Measurements from ENCODE around the gene HDDC2. TPM values are rescaled to one million over a fixed set of nuclear protein-coding genes. Genes with fewer than 3 reads are reported as not detected.

The HDDC2 gene
- 10 to 100 TPM; 58.9 to 89.5 (median 78.9) TPM for total RNA-seq

GRCh38 chr6:125301435-125302391 is at the start of gene HDDC2:
TSS of gene HDDC2 (minus strand) at chr6:125301967. CDS start at chr6:125301932, 35 bp downstream.
- H3K27me3 ChIP-seq = no peaks in the 10 kb centered on the region
- intact Hi-C loops (cut with DNase I) = loop anchor here (5.0 to 10.0 kb wide), 2 partner anchors 149 to 673 kb away; partner anchors contain the start of gene TPD52L1
- no peaks in the 10 kb centered on the region for H3K9me3 ChIP-seq
- DNase-seq = peak; percentile 67 to 71
- 6 to 8% methylated on average over 41 to 50 of the region's 67 CpGs for WGBS, 2 donors
- peak within 1 kb of the TSS; percentile 52 to 77 (median 71) for H3K4me3 ChIP-seq (replicated peaks in 1 of 3)
- peak in 1 of 2 donors; percentile 73 for TF ChIP-seq POLR2A (IDR thresholded peaks at IDR 0.05)
- no peak for TF ChIP-seq CTCF (IDR thresholded peaks at IDR 0.05)
- peak within 1 kb of the TSS; percentile 66 to 90 (median 70) for H3K27ac ChIP-seq
- peaks cover 0 to 2% of the 10 kb centered on the region in 2 donors for H3K36me3 ChIP-seq
- peaks cover 8 to 14% of the 10 kb centered on the region in 2 donors for H3K4me1 ChIP-seq

GRCh38 chr6:125346926-125347563 is 45.3 kb upstream of the HDDC2 start:
- no peaks in the 10 kb centered on the region for H3K9me3 ChIP-seq
- DNase-seq = no peak
- 78 to 82% methylated on average over 11 of the region's 11 CpGs for WGBS, 2 donors
- no peaks in the 10 kb centered on the region for H3K27me3 ChIP-seq
- H3K36me3 ChIP-seq = no peaks in the 10 kb centered on the region
- no peak overlapping the region for H3K27ac ChIP-seq
- intact Hi-C loops (cut with DNase I) = no loop called here
- H3K4me1 ChIP-seq = no peaks in the 10 kb centered on the region
- TF ChIP-seq CTCF (IDR thresholded peaks at IDR 0.05) (no peak), POLR2A (IDR thresholded peaks at IDR 0.05) (no peak)
- no peak overlapping the region for H3K4me3 ChIP-seq (replicated peaks in 1 of 3)

GRCh38 chr6:125346201-125346925 is 44.6 kb upstream of the HDDC2 start:
- Histone ChIP-seq H3K36me3 (no peaks in the 10 kb centered on the region), H3K9me3 (no peaks in the 10 kb centered on the region), H3K27me3 (no peaks in the 10 kb centered on the region), H3K4me1 (no peaks in the 10 kb centered on the region), H3K27ac (peak overlapping the region in 1 of 3 donors; percentile 3), H3K4me3 (replicated peaks in 1 of 3) (no peak overlapping the region)
- TF ChIP-seq POLR2A (IDR thresholded peaks at IDR 0.05) (no peak), CTCF (IDR thresholded peaks at IDR 0.05) (no peak)
- no peak for DNase-seq
- WGBS, 2 donors = 38 to 44% methylated on average over 11 of the region's 11 CpGs
- intact Hi-C loops (cut with DNase I) = no loop called here

- Histone ChIP-seq H3K36me3 (no peaks in the 10 kb centered on the region), H3K4me3 (replicated peaks in 1 of 3) (no peak overlapping the region), H3K27ac (no peak overlapping the region), H3K4me1 (no peaks in the 10 kb centered on the region), H3K27me3 (no peaks in the 10 kb centered on the region), H3K9me3 (no peaks in the 10 kb centered on the region)
- 68 to 78% methylated on average over 2 of the region's 2 CpGs for WGBS, 2 donors
- TF ChIP-seq POLR2A (IDR thresholded peaks at IDR 0.05) (no peak), CTCF (IDR thresholded peaks at IDR 0.05) (no peak)
- DNase-seq = no peak
- intact Hi-C loops (cut with DNase I) = no loop called here
Observed at GRCh38 chr6:125341460-125341859, 39.7 kb upstream of the HDDC2 start.
